Measurements from ENCODE around the gene COL4A5. TPM values are rescaled to one million over a fixed set of nuclear protein-coding genes. Genes with fewer than 3 reads are reported as not detected.

Gene COL4A5
- total and polyA plus RNA-seq, 2 of the 8 experiments (the other 6 are each of a cell fraction or from before 2014, with no cell fraction given): 24.9 to 30.2 TPM

DNA sequence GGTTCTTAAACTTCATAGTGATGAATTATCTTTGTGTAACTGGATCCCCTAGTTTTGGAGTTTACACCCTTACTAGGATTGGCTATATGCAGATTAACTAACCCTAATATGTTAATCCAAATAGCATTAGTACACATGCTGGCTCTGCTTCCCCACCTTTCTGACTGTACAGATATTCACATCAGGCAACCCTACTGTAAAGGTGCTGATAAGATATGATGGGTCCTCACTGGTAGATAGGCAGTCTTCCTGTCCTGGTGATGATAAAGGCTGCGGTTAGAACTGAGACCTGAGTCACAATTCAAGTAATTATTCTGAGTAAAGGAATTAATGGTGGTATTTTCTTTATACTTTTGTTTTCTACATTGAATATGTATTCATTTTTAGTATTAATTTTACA lies 118.6 kb downstream of the COL4A5 start (continued):
- TF ChIP-seq POU5F1 (IDR thresholded peaks at IDR 0.05; ENCODE audit: low read depth, low read length) (no peak), TAF1 (IDR thresholded peaks at IDR 0.05; ENCODE audit: low read depth, low read length) (no peak), SP2 (IDR thresholded peaks at IDR 0.05; ENCODE audit: low read length) (no peak), RBBP5 (IDR thresholded peaks at IDR 0.05; ENCODE audit: borderline replicate concordance, low read depth, low read length) (no peak), ZNF274 (IDR thresholded peaks at IDR 0.05; ENCODE audit: borderline replicate concordance, extremely low read depth, low read length) (no peak), TEAD4 (IDR thresholded peaks at IDR 0.05; ENCODE audit: low read depth, low read length) (no peak)

Measured in H1 (cell line).